Left kidney (tissue), 2 donors: ENCODE data around the gene NRAS. TPM values are rescaled to one million over a fixed set of nuclear protein-coding genes. Genes with fewer than 3 reads are reported as not detected.

Source experiments
- DNase-seq: peaks from one replicate; pipeline ENCODE4 v3.0.0-alpha.2; 2013
- polyA plus RNA-seq: library from polyadenylated mRNA; unstranded; fragments of 120-200 nt; gene quantifications from one replicate; pipeline ENCODE4 v1.2.1, GENCODE V29; 2013; ENCODE audit not compliant: insufficient read length

The NRAS gene
- polyA plus RNA-seq, 1 donor: 74.6 TPM

GRCh38 chr1:114688526-114688925 is 28.0 kb downstream of the NRAS start:
- DNase-seq: no peak

GRCh38 chr1:114685851-114686250 is 30.7 kb downstream of the NRAS start:
- no peak for DNase-seq

DNA sequence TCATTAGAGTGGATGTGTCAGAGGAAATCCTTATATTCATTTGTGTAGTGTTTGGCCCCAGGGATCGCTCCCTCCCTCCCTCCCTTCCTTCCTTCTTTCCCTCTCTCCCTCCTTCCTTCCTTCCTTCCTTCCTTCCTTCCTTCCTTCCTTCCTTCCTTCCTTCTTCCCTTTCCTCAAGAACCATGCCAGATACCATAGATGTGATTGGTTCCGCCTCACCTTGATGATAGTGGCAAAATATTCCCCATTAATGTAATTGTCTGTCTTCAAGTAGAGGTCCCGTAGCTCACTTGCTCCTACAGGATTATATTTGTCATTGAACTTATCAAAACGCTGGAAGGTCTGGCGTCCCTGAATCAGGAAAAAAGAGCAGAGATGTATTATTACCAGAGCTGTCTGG is 38.9 kb downstream of the NRAS start:
- no peak for DNase-seq

DNA sequence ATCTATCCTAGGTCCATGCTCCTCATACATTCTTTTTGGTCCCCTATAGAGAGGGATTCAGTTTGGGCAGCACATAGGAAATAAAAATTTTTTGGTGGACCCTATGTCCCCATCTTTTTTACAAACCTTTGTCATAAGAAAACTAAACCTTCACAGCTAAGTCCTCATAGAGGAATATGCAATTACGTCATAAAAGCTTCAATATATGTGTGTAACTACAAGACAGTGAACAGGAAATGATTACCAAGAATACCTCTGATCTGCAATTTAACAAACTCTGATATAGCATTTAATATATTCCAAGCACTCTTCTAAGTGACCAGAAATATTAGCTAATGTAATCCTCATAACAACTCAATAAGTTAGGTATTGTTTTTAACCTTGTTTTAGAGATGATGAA is 40.5 kb downstream of the NRAS start:
- no peak for DNase-seq

GRCh38 chr1:114671939-114672275 is 44.7 kb downstream of the NRAS start:
- DNase-seq: no peak

GRCh38 chr1:114671011-114671938 is 45.3 kb downstream of the NRAS start:
- no peak for DNase-seq

DNA sequence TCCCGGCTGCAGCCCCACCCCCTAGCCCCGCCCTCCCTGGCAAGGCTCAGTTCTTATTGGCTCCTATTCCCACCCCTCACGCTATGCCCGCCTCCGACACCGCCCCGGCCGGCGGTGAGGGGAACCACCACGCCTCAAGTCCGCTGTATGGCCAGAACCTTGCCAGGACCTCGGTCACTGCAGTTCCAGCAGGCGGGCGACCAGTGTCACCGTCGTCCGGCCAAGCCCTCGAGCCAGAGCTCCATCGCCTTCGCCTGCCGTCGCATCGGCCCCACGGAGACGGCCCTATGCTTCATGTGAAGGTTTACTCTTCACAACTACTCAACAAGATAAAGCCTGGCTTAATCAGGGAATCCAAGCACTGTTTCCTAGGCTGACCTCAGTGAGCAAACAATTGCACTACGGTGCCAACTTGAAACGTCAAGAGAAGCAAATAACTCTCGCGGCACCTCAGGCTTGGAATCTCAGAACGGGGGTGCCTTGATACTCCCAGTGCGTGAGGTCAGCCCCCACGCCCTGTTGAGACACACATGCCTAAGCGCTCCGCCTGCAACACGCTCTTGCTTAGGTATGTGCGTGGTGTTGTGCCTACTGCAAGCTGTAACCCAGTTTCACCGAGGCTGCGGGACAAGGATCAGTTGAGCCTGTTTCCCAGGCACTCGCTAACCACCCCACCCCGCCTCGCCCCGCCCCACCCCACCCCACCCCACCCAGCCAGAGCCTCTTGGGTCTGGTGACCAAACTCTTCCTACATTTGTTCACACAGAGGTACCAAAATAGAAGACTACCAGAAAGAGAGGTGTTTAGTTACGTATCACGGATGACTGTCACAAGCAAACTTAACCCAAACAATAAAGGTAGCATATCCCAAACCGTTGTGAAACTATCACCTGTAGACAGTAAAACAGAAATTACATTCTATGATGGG is 46.2 kb downstream of the NRAS start:
- peak; percentile 90 for DNase-seq

DNA sequence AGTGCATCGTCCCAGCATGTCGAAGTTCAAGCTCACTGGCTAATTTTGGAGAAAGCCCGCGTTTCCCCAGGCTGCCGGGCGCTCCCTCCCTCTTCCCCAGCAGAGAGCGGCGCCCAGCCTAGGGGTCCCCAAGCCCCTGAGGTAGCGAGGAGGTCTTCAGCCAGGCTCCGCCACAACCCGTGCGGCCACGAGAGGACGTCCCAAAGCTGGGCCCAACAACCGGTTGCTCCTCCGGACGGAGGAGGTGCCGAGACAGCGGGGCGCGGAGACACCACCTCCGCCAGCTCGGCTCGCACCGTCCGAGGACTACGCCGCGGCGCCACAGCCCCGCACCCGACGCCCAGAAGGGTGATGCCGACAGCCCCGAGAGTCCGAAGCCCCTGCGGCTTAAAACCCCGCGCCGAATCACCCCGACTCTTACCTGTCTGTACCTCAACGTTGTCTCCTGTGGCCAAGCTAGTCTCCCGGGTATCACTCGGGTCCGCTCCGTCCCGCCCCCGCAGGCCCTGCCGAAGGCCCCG is 46.9 kb downstream of the NRAS start, which contains the start of gene DENND2C:
Gene DENND2C (minus strand): TSS at position 488 of the 521 bp plus-strand sequence. CDS start 44,065 bp downstream, outside the sequence.
- DNase-seq: no peak

DNA sequence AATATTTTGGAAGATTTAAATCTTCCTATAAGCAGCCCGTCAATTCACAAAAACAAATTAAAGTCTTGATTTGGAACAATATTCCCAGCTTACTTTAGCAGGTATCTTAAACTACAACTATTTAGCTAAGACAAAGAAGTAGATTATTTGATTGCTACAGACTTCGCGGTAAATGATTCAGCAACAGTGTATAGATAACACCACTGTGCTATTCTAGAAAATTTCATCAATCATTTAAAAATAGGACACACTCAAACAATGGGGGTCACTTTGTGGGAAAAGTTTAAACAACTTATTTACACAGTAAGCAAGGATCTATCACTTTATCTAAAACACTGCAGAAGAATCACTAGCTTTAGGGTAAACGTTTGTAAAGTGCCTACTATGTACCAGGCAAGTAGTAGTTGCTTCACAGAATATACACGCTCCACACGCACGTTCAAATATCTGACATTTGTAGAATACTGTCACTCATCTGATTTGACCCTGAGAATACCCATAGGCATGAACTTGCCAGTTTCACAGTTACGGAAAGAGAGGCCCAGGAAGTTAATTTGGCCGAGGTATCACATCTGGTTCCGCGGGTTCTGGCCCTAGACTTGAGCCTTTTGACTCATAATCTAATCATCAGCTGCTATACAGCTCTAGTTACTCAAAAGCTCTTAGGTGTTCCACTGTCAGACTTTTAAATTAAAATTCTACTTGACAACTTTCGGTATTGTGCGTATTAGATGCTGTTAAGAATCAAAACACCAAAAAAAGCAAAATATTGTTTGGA is 47.6 kb downstream of the NRAS start:
- no peak for DNase-seq

DNA sequence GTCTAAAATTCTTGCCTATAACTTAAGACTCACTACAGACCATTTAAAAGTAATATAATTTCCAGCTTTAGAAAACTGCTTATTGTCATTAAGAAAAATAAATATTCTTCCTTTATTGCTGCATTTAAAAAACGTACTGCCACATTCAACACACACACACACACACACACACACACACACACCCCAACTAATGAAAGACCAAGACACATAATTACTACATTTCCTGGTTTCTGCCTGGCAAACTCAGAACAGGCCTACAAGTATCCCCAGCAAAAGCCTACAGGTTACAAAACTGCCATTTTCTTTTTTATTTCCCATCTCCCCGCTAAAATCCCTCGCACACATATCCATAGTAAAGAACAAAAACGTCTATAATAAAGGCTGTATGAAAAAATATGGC is 48.2 kb downstream of the NRAS start:
- DNase-seq: no peak

GRCh38 chr1:114666954-114667353 is 49.6 kb downstream of the NRAS start:
- no peak for DNase-seq

- no peak for DNase-seq
These were observed 56.3 kb downstream of the NRAS start for GRCh38 chr1:114660238-114660637.

Other genes with a start within 250 kb of the NRAS start
- gene TRIM33, start 205.6 kb downstream of the NRAS start, polyA plus RNA-seq: 74.4 TPM
- gene BCAS2, start 135.2 kb downstream of the NRAS start, polyA plus RNA-seq: 64.0 TPM
- gene DENND2C, start 46.7 kb downstream of the NRAS start, polyA plus RNA-seq: 5.4 TPM
- not detected for gene AMPD1, start 21.2 kb downstream of the NRAS start, polyA plus RNA-seq
- 506 TPM for gene CSDE1, start 41.2 kb upstream of the NRAS start, polyA plus RNA-seq
- 72.1 TPM for gene SIKE1, start 63.9 kb upstream of the NRAS start, polyA plus RNA-seq
- 0.90 TPM for gene SYCP1, start 138.1 kb upstream of the NRAS start, polyA plus RNA-seq